Osteocyte (in vitro differentiated cells): ENCODE data around the gene MAPK8IP3. TPM values are rescaled to one million over a fixed set of nuclear protein-coding genes. Genes with fewer than 3 reads are reported as not detected.

Source experiments
- DNase-seq: peaks from one replicate; pipeline ENCODE4 v3.0.0; 2021; ENCODE audit warnings: mixed read lengths; ENCODE audit not compliant: unreplicated experiment; ENCODE audit errors: extremely low spot score
- H3K27ac Mint-ChIP-seq: one replicate; pipeline ENCODE4 v1.8.0; 2021; ENCODE audit warnings: mild to moderate bottlenecking, mixed read lengths; ENCODE audit not compliant: unreplicated experiment
- H3K27me3 Mint-ChIP-seq: one replicate; pipeline ENCODE4 v1.8.0; 2021; ENCODE audit warnings: mixed read lengths; ENCODE audit not compliant: unreplicated experiment
- H3K36me3 Mint-ChIP-seq: one replicate; pipeline ENCODE4 v1.8.0; 2021; ENCODE audit warnings: mixed read lengths; ENCODE audit not compliant: unreplicated experiment
- H3K4me1 Mint-ChIP-seq: one replicate; pipeline ENCODE4 v1.8.0; 2021; ENCODE audit warnings: mixed read lengths; ENCODE audit not compliant: unreplicated experiment
- H3K4me3 Mint-ChIP-seq: one replicate; pipeline ENCODE4 v1.8.0; 2021; ENCODE audit warnings: mild to moderate bottlenecking, moderate library complexity, mixed read lengths; ENCODE audit not compliant: unreplicated experiment
- H3K9me3 Mint-ChIP-seq: one replicate; pipeline ENCODE4 v1.8.0; 2021; ENCODE audit warnings: mixed read lengths; ENCODE audit not compliant: unreplicated experiment
- total RNA-seq: library from RNA; stranded (reverse); gene quantifications from 2 replicates; pipeline ENCODE4 v1.2.1, GENCODE V29; 2021
- TF ChIP-seq, protein P1 (sequence below): fragments of 200-600 bp; sonication (generic); IDR thresholded peaks from 2 replicates; pipeline ENCODE4 v1.5.0; 2021; ENCODE audit warnings: antibody characterized with exemption, mild to moderate bottlenecking, moderate library complexity

Gene MAPK8IP3
- total RNA-seq, 1 donor from 2014 or later, result 105 TPM

DNA sequence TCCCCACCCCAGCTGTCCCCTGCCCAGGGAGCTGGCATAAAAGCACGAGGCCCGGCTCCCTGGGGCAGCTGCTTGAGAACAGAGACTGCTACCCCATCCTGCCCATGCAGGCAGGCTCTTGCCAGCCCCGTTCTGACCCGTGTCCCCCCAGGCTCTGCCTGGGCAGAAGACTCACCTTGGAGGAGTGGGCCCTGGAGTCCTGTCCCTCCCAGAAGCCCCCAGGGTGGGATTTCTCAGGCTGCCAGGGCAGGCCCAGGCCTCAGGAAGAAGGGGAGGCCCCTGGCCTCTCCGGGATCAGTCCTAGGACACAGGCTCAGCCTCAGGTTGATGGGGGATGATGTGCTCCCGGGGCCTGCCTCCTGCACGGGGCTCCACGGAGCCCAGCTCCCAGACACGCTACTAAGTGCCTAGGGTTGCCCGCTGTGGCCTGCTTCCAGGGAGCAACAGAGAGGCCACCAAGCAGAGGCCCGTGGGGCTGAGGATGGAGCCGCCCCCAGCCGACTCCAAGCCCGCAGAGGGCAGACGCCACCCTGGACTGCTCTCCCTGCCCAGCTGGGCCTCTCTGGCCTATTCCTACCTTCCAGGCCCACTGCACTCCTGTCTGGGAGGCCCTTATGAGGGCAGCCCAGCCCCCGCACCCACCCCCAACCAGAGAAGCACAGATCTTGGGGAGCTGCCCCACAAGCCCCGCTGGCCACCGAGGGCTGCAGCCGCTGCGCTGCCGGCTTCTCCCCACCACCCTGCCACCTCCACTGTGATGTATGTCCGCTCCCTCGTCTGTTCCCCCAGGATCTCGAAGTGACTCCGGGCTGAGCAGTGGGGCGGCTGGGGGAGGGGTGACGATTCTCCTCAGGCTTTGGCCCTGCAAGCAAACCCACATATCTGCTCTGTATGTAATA is 63.7 kb downstream of the MAPK8IP3 start:
- Mint-ChIP-seq H3K36me3 (peaks cover 5% of the 10 kb centered on the region), H3K9me3 (no peaks in the 10 kb centered on the region), H3K27ac (no peak overlapping the region), H3K4me3 (peak overlapping the region; percentile 52), H3K4me1 (peaks cover 16% of the 10 kb centered on the region), H3K27me3 (no peaks in the 10 kb centered on the region)
- no peak for DNase-seq
- TF ChIP-seq, protein P1, sequence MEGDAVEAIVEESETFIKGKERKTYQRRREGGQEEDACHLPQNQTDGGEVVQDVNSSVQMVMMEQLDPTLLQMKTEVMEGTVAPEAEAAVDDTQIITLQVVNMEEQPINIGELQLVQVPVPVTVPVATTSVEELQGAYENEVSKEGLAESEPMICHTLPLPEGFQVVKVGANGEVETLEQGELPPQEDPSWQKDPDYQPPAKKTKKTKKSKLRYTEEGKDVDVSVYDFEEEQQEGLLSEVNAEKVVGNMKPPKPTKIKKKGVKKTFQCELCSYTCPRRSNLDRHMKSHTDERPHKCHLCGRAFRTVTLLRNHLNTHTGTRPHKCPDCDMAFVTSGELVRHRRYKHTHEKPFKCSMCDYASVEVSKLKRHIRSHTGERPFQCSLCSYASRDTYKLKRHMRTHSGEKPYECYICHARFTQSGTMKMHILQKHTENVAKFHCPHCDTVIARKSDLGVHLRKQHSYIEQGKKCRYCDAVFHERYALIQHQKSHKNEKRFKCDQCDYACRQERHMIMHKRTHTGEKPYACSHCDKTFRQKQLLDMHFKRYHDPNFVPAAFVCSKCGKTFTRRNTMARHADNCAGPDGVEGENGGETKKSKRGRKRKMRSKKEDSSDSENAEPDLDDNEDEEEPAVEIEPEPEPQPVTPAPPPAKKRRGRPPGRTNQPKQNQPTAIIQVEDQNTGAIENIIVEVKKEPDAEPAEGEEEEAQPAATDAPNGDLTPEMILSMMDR, result no peak

GRCh38 chr16:1770328-1771187 is 64.6 kb downstream of the MAPK8IP3 start:
- Mint-ChIP-seq H3K27me3 (no peaks in the 10 kb centered on the region), H3K4me3 (peak overlapping the region; percentile 66), H3K9me3 (no peaks in the 10 kb centered on the region), H3K27ac (no peak overlapping the region), H3K4me1 (peaks cover 20% of the 10 kb centered on the region), H3K36me3 (peaks cover 5% of the 10 kb centered on the region)
- TF ChIP-seq, protein P1, result no peak
- DNase-seq, result no peak

GRCh38 chr16:1771188-1771863 is 65.3 kb downstream of the MAPK8IP3 start, which contains the start of gene NME3:
NME3 (minus strand) TSS chr16:1771543; CDS start chr16:1771534, 9 bp downstream.
- Mint-ChIP-seq H3K27ac (peak within 1 kb of the TSS; percentile 83), H3K36me3 (peaks cover 5% of the 10 kb centered on the region), H3K4me3 (peak within 1 kb of the TSS; percentile 91), H3K4me1 (peaks cover 20% of the 10 kb centered on the region), H3K27me3 (no peaks in the 10 kb centered on the region), H3K9me3 (no peaks in the 10 kb centered on the region)
- no peak for DNase-seq
- TF ChIP-seq, protein P1, result no peak

- no peaks in the 10 kb centered on the region for H3K27me3 Mint-ChIP-seq
- TF ChIP-seq, protein P1, result no peak
- H3K36me3 Mint-ChIP-seq, result peaks cover 5% of the 10 kb centered on the region
- H3K4me3 Mint-ChIP-seq, result peak overlapping the region; percentile 91
- peaks cover 20% of the 10 kb centered on the region for H3K4me1 Mint-ChIP-seq
- no peak for DNase-seq
- peak overlapping the region; percentile 83 for H3K27ac Mint-ChIP-seq
- H3K9me3 Mint-ChIP-seq, result no peaks in the 10 kb centered on the region
These were observed 65.9 kb downstream of the MAPK8IP3 start for GRCh38 chr16:1771864-1772361.
